ENCODE data around the gene GFPT1.

GFPT1 gene

GRCh38 chr2:69405306-69405705 lies 18.3 kb upstream of the GFPT1 start:
- H3K36me3 ChIP-seq (ENCODE audit: control insufficient read depth, insufficient read depth, low read length) = peaks cover 25% of the 10 kb centered on the region

GRCh38 chr2:69400121-69400520 lies 13.1 kb upstream of the GFPT1 start:
- 96 to 97% methylated on average over 3 of the region's 3 CpGs for WGBS, 2 experiments

More at GRCh38 chr2:69405306-69405705, 18.3 kb upstream of the GFPT1 start:
- Histone ChIP-seq H3K27me3 (ENCODE audit: control insufficient read depth, insufficient read depth, low read length, poor library complexity, severe bottlenecking) (no peaks in the 10 kb centered on the region), H3K4me1 (ENCODE audit: control insufficient read depth, insufficient read depth, low read length) (no peaks in the 10 kb centered on the region), H3K9me3 (ENCODE audit: control insufficient read depth, low read length) (no peaks in the 10 kb centered on the region), H3K4me3 (ENCODE audit: insufficient read depth, low read depth, low read length) (no peak overlapping the region), H3K27ac (ENCODE audit: insufficient read depth, low read depth, low read length, poor library complexity, severe bottlenecking) (no peak overlapping the region)

GRCh38 chr2:69397234-69397633 lies 10.2 kb upstream of the GFPT1 start:
- peaks cover 11% of the 10 kb centered on the region for H3K36me3 ChIP-seq (ENCODE audit: control insufficient read depth, insufficient read depth, low read length)
- no peaks in the 10 kb centered on the region for H3K9me3 ChIP-seq (ENCODE audit: control insufficient read depth, low read length)
- H3K4me3 ChIP-seq (ENCODE audit: insufficient read depth, low read depth, low read length) = no peak overlapping the region
- H3K27me3 ChIP-seq (ENCODE audit: control insufficient read depth, insufficient read depth, low read length, poor library complexity, severe bottlenecking) = no peaks in the 10 kb centered on the region
- no peaks in the 10 kb centered on the region for H3K4me1 ChIP-seq (ENCODE audit: control insufficient read depth, insufficient read depth, low read length)
- no peak overlapping the region for H3K27ac ChIP-seq (ENCODE audit: insufficient read depth, low read depth, low read length, poor library complexity, severe bottlenecking)

More at GRCh38 chr2:69400121-69400520, 13.1 kb upstream of the GFPT1 start:
- Histone ChIP-seq H3K9me3 (ENCODE audit: control insufficient read depth, low read length) (no peaks in the 10 kb centered on the region), H3K4me1 (ENCODE audit: control insufficient read depth, insufficient read depth, low read length) (no peaks in the 10 kb centered on the region), H3K27ac (ENCODE audit: insufficient read depth, low read depth, low read length, poor library complexity, severe bottlenecking) (no peak overlapping the region), H3K27me3 (ENCODE audit: control insufficient read depth, insufficient read depth, low read length, poor library complexity, severe bottlenecking) (no peaks in the 10 kb centered on the region), H3K36me3 (ENCODE audit: control insufficient read depth, insufficient read depth, low read length) (peaks cover 32% of the 10 kb centered on the region), H3K4me3 (ENCODE audit: insufficient read depth, low read depth, low read length) (no peak overlapping the region)

DNA sequence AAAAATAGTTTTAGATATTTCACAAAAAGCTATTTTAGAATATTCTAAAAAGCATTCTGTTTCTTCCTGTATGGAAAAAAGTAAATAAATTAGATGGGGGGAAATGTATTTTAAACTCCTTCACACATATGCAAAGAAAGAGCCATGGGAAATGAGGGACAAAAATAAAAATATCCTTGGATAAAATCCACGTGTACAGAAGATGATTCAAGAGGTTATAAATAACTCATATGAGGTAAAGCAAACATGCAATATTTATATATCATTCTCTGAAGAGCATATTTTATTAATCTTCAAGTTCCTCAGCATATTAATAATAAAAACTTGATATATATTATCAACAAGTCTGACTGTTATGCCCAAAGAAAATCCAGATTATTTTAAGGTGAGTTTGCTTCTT lies 8.8 kb upstream of the GFPT1 start:
- Histone ChIP-seq H3K27me3 (ENCODE audit: control insufficient read depth, insufficient read depth, low read length, poor library complexity, severe bottlenecking) (no peaks in the 10 kb centered on the region), H3K36me3 (ENCODE audit: control insufficient read depth, insufficient read depth, low read length) (peaks cover 11% of the 10 kb centered on the region), H3K4me3 (ENCODE audit: insufficient read depth, low read depth, low read length) (no peak overlapping the region), H3K27ac (ENCODE audit: insufficient read depth, low read depth, low read length, poor library complexity, severe bottlenecking) (no peak overlapping the region), H3K4me1 (ENCODE audit: control insufficient read depth, insufficient read depth, low read length) (no peaks in the 10 kb centered on the region), H3K9me3 (ENCODE audit: control insufficient read depth, low read length) (no peaks in the 10 kb centered on the region)
- WGBS, 2 experiments = no CpG with 5 or more reads among the region's 1 CpG

DNA sequence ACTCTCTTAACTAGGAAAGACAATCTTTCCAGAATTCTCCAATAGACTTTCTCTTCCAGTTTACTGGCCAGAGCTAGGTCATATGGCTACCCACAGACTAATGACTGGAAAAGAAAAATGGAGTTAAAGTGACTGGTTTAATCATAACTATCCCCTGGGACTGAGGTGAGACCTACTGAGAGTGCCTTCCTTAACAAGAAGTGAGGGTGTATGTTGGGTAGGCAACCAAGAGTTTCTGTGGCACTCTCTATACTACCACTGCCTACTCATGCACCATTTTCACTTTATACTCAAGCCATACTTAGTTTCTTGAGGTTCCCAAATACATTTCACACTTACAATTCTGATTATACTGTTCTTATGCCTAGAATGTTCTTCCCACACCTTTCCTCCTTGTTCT lies 6.9 kb upstream of the GFPT1 start:
- no peaks in the 10 kb centered on the region for H3K9me3 ChIP-seq (ENCODE audit: control insufficient read depth, low read length)
- peaks cover 7% of the 10 kb centered on the region for H3K36me3 ChIP-seq (ENCODE audit: control insufficient read depth, insufficient read depth, low read length)
- H3K4me1 ChIP-seq (ENCODE audit: control insufficient read depth, insufficient read depth, low read length) = no peaks in the 10 kb centered on the region
- H3K27me3 ChIP-seq (ENCODE audit: control insufficient read depth, insufficient read depth, low read length, poor library complexity, severe bottlenecking) = no peaks in the 10 kb centered on the region
- no peak overlapping the region for H3K4me3 ChIP-seq (ENCODE audit: insufficient read depth, low read depth, low read length)
- H3K27ac ChIP-seq (ENCODE audit: insufficient read depth, low read depth, low read length, poor library complexity, severe bottlenecking) = no peak overlapping the region

GRCh38 chr2:69390471-69390870 lies 3.4 kb upstream of the GFPT1 start:
- H3K36me3 ChIP-seq (ENCODE audit: control insufficient read depth, insufficient read depth, low read length) = no peaks in the 10 kb centered on the region
- no peak overlapping the region for H3K4me3 ChIP-seq (ENCODE audit: insufficient read depth, low read depth, low read length)
- H3K27me3 ChIP-seq (ENCODE audit: control insufficient read depth, insufficient read depth, low read length, poor library complexity, severe bottlenecking) = no peaks in the 10 kb centered on the region
- no peak overlapping the region for H3K27ac ChIP-seq (ENCODE audit: insufficient read depth, low read depth, low read length, poor library complexity, severe bottlenecking)
- WGBS, 2 experiments = 95 to 98% methylated on average over 3 of the region's 3 CpGs
- peaks cover 7% of the 10 kb centered on the region for H3K4me1 ChIP-seq (ENCODE audit: control insufficient read depth, insufficient read depth, low read length)
- no peaks in the 10 kb centered on the region for H3K9me3 ChIP-seq (ENCODE audit: control insufficient read depth, low read length)

GRCh38 chr2:69390001-69390400 lies 3.0 kb upstream of the GFPT1 start:
- H3K27ac ChIP-seq (ENCODE audit: insufficient read depth, low read depth, low read length, poor library complexity, severe bottlenecking) = no peak overlapping the region
- WGBS, 2 experiments = 75 to 81% methylated on average over 3 of the region's 3 CpGs
- H3K4me1 ChIP-seq (ENCODE audit: control insufficient read depth, insufficient read depth, low read length) = peaks cover 7% of the 10 kb centered on the region
- H3K27me3 ChIP-seq (ENCODE audit: control insufficient read depth, insufficient read depth, low read length, poor library complexity, severe bottlenecking) = no peaks in the 10 kb centered on the region
- no peaks in the 10 kb centered on the region for H3K9me3 ChIP-seq (ENCODE audit: control insufficient read depth, low read length)
- H3K36me3 ChIP-seq (ENCODE audit: control insufficient read depth, insufficient read depth, low read length) = no peaks in the 10 kb centered on the region
- H3K4me3 ChIP-seq (ENCODE audit: insufficient read depth, low read depth, low read length) = no peak overlapping the region

- Histone ChIP-seq H3K9me3 (ENCODE audit: control insufficient read depth, low read length) (no peaks in the 10 kb centered on the region), H3K27ac (ENCODE audit: insufficient read depth, low read depth, low read length, poor library complexity, severe bottlenecking) (no peak overlapping the region), H3K4me1 (ENCODE audit: control insufficient read depth, insufficient read depth, low read length) (peaks cover 7% of the 10 kb centered on the region), H3K4me3 (ENCODE audit: insufficient read depth, low read depth, low read length) (no peak overlapping the region), H3K36me3 (ENCODE audit: control insufficient read depth, insufficient read depth, low read length) (no peaks in the 10 kb centered on the region), H3K27me3 (ENCODE audit: control insufficient read depth, insufficient read depth, low read length, poor library complexity, severe bottlenecking) (no peaks in the 10 kb centered on the region)
- 90 to 97% methylated on average over 3 of the region's 3 CpGs for WGBS, 2 experiments
Measured at GRCh38 chr2:69389271-69389670, 2.2 kb upstream of the GFPT1 start.

GRCh38 chr2:69387770-69388481 lies 899 bp upstream of the GFPT1 start:
- H3K27me3 ChIP-seq (ENCODE audit: control insufficient read depth, insufficient read depth, low read length, poor library complexity, severe bottlenecking) = no peaks in the 10 kb centered on the region
- H3K36me3 ChIP-seq (ENCODE audit: control insufficient read depth, insufficient read depth, low read length) = no peaks in the 10 kb centered on the region
- H3K4me3 ChIP-seq (ENCODE audit: insufficient read depth, low read depth, low read length) = peak overlapping the region; percentile 90
- H3K27ac ChIP-seq (ENCODE audit: insufficient read depth, low read depth, low read length, poor library complexity, severe bottlenecking) = no peak overlapping the region
- WGBS, 2 experiments = 78 to 88% methylated on average over 12 to 14 of the region's 14 CpGs
- peaks cover 7% of the 10 kb centered on the region for H3K4me1 ChIP-seq (ENCODE audit: control insufficient read depth, insufficient read depth, low read length)
- no peaks in the 10 kb centered on the region for H3K9me3 ChIP-seq (ENCODE audit: control insufficient read depth, low read length)

- Histone ChIP-seq H3K27me3 (ENCODE audit: control insufficient read depth, insufficient read depth, low read length, poor library complexity, severe bottlenecking) (no peaks in the 10 kb centered on the region), H3K9me3 (ENCODE audit: control insufficient read depth, low read length) (no peaks in the 10 kb centered on the region), H3K4me1 (ENCODE audit: control insufficient read depth, insufficient read depth, low read length) (peaks cover 7% of the 10 kb centered on the region), H3K36me3 (ENCODE audit: control insufficient read depth, insufficient read depth, low read length) (no peaks in the 10 kb centered on the region), H3K27ac (ENCODE audit: insufficient read depth, low read depth, low read length, poor library complexity, severe bottlenecking) (no peak overlapping the region), H3K4me3 (ENCODE audit: insufficient read depth, low read depth, low read length) (peak overlapping the region; percentile 90)
- WGBS, 2 experiments = 21 to 22% methylated on average over 6 of the region's 6 CpGs
Measured at GRCh38 chr2:69386360-69386759, 667 bp downstream of the GFPT1 start.
